Neuronal stem cell (in vitro differentiated cells): Measurements from ENCODE around the gene ISOC2.
A peak's percentile ranks its signal among the peaks of the same experiment; 100 is the strongest.

Source experiments
- DNase-seq: peaks from one replicate; pipeline ENCODE4 v3.0.0-alpha.2; 2013; ENCODE audit warnings: low spot score
- H2AFZ ChIP-seq: one replicate; pipeline ENCODE4 v1.6.1; 2013; ENCODE audit warnings: mild to moderate bottlenecking, low read length, inconsistent platforms
- H2AK5ac ChIP-seq: 2 replicates; pipeline ENCODE4 v1.6.1; 2013; ENCODE audit warnings: low read depth, mild to moderate bottlenecking, inconsistent platforms, low read length, moderate library complexity, mixed read lengths
- H2BK120ac ChIP-seq: 2 replicates; pipeline ENCODE4 v1.6.1; 2013; ENCODE audit warnings: low read depth, mild to moderate bottlenecking, inconsistent platforms, low read length, moderate library complexity, mixed read lengths
- H2BK12ac ChIP-seq: one replicate; pipeline ENCODE4 v1.6.1; 2013; ENCODE audit warnings: low read length, inconsistent platforms
- H2BK15ac ChIP-seq: 2 replicates; pipeline ENCODE4 v1.6.1; 2013; ENCODE audit warnings: mild to moderate bottlenecking, low read length, inconsistent platforms, mixed read lengths
- H2BK5ac ChIP-seq: one replicate; pipeline ENCODE4 v1.6.1; 2013; ENCODE audit warnings: inconsistent platforms, mild to moderate bottlenecking, low read length, moderate library complexity
- H3K14ac ChIP-seq: one replicate; pipeline ENCODE4 v1.6.1; 2013; ENCODE audit warnings: low read length, inconsistent platforms
- H3K18ac ChIP-seq: 2 replicates; pipeline ENCODE4 v1.6.1; 2013; ENCODE audit warnings: low read length, inconsistent platforms
- H3K23ac ChIP-seq: 2 replicates; pipeline ENCODE4 v1.6.1; 2013; ENCODE audit warnings: low read depth, mild to moderate bottlenecking, mixed read lengths, low read length, inconsistent platforms; ENCODE audit not compliant: poor library complexity
- H3K27ac ChIP-seq: replicated peaks from 3 replicates; pipeline ENCODE4 v1.5.1; 2013; ENCODE audit warnings: low read length, inconsistent platforms
- H3K27me3 ChIP-seq, 3 experiments: 2 replicates each; pipeline ENCODE4 v1.6.1; 2013; ENCODE audit warnings: low read length in 3 of 3, mild to moderate bottlenecking in 2 of 3, inconsistent platforms in 1 of 3, low read depth in 1 of 3, mixed read lengths in 1 of 3, moderate library complexity in 1 of 3; ENCODE audit not compliant: control insufficient read depth in 3 of 3, insufficient read depth in 3 of 3
- H3K36me3 ChIP-seq, 2 donors: replicated peaks in 1 of 2; 2 replicates each; pipeline ENCODE4 v1.6.1; 2013; ENCODE audit warnings: low read length in 2 of 2; ENCODE audit not compliant: control insufficient read depth in 2 of 2, insufficient read depth in 2 of 2
- H3K4ac ChIP-seq: 2 replicates; pipeline ENCODE4 v1.6.1; 2013; ENCODE audit warnings: inconsistent platforms, mild to moderate bottlenecking, low read length, moderate library complexity
- H3K4me1 ChIP-seq, 2 donors: 1 replicate in 1 of 2; 2 replicates in 1 of 2; pipeline ENCODE4 v1.6.1; 2013; ENCODE audit warnings: low read length in 2 of 2, low read depth in 1 of 2; ENCODE audit not compliant: control insufficient read depth in 2 of 2, insufficient read depth in 1 of 2
- H3K4me2 ChIP-seq: one replicate; pipeline ENCODE4 v1.6.1; 2013; ENCODE audit warnings: mild to moderate bottlenecking, low read length, inconsistent platforms; ENCODE audit not compliant: insufficient read depth, poor library complexity, severe bottlenecking
- H3K4me3 ChIP-seq, 2 donors: 2 replicates each; pipeline ENCODE4 v1.5.1; 2013; ENCODE audit warnings: low read length in 2 of 2, mild to moderate bottlenecking in 2 of 2, inconsistent platforms in 1 of 2, moderate library complexity in 1 of 2
- H3K79me1 ChIP-seq: one replicate; pipeline ENCODE4 v1.6.1; 2013; ENCODE audit warnings: low read depth, mild to moderate bottlenecking, inconsistent platforms, low read length, moderate library complexity
- H3K9ac ChIP-seq: one replicate; pipeline ENCODE4 v1.6.1; 2013; ENCODE audit warnings: mild to moderate bottlenecking, low read depth, low read length, inconsistent platforms; ENCODE audit not compliant: poor library complexity
- H3K9me3 ChIP-seq, 2 donors: replicated peaks in 1 of 2; 2 replicates each; pipeline versions ENCODE3 to v1.6.1; 2013; ENCODE audit warnings: low read length in 2 of 2, mild to moderate bottlenecking in 2 of 2, inconsistent platforms in 1 of 2, low read depth in 1 of 2, mixed read lengths in 1 of 2, moderate library complexity in 1 of 2; ENCODE audit not compliant: control insufficient read depth in 2 of 2, insufficient read depth in 1 of 2
- H4K8ac ChIP-seq: one replicate; pipeline ENCODE4 v1.6.1; 2013; ENCODE audit warnings: low read depth, mild to moderate bottlenecking, inconsistent platforms, low read length, moderate library complexity
- H4K91ac ChIP-seq: one replicate; pipeline ENCODE4 v1.6.1; 2013; ENCODE audit warnings: low read length, low read depth, mild to moderate bottlenecking, inconsistent platforms; ENCODE audit not compliant: poor library complexity
- WGBS, 2 donors: extraction: QIAGEN DNeasy Blood & Tissue Kit; methylation state at CpG; one replicate each; pipeline ENCODE4 v1.1.7; 2013; ENCODE audit warnings: missing lambda C conversion rate in 2 of 2, mixed read lengths in 1 of 2; ENCODE audit not compliant: insufficient read length in 2 of 2, insufficient replicate concordance in 1 of 2; ENCODE audit errors: extremely low coverage in 2 of 2; 5-methylcytosine and 5-hydroxymethylcytosine counted together

ISOC2 gene

DNA sequence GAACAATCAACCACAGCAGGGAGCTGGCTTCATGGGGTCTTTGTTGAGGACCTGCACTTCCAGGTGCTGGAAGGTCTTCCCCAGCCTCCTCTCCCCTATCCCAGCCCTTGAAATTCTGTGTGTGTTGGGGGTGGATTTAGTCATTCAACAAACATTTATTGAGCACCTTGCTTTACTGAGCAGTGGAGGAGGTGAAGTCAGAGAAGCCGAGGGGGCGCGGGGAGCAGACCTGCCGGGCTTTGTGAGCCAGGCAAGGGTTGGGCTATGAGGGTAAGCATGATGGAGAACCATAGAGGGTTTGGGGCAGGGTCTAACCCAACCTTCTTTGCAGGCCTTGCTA, 6.6 kb upstream of the ISOC2 start:
- no peak for DNase-seq
- no peak overlapping the region for H3K4me2 ChIP-seq
- H3K27ac ChIP-seq = no peak overlapping the region
- H3K9me3 ChIP-seq = peaks cover 0 to 2% of the 10 kb centered on the region in 2 donors
- H2BK5ac ChIP-seq = no peak overlapping the region
- H2BK15ac ChIP-seq = peak overlapping the region; percentile 5
- peak overlapping the region; percentile 57 for H3K18ac ChIP-seq
- no peak overlapping the region for H4K91ac ChIP-seq
- no peak overlapping the region for H3K9ac ChIP-seq
- H3K36me3 ChIP-seq = no peaks in the 10 kb centered on the region
- no peak overlapping the region for H3K4me3 ChIP-seq
- H3K4me1 ChIP-seq = peaks cover 0 to 24% of the 10 kb centered on the region in 2 donors
- H2AK5ac ChIP-seq = peak overlapping the region; percentile 92
- no CpG with 5 or more reads among the region's 4 CpGs for WGBS, 2 donors
- H3K79me1 ChIP-seq = no peaks in the 10 kb centered on the region
- H2BK12ac ChIP-seq = peak overlapping the region; percentile 41
- no peak overlapping the region for H3K14ac ChIP-seq
- peak overlapping the region; percentile 54 for H2AFZ ChIP-seq
- peak overlapping the region; percentile 91 for H2BK120ac ChIP-seq
- peaks cover 0 to 38% (median 0%) of the 10 kb centered on the region in 3 experiments for H3K27me3 ChIP-seq
- no peak overlapping the region for H3K4ac ChIP-seq
- no peak overlapping the region for H4K8ac ChIP-seq
- H3K23ac ChIP-seq = peak overlapping the region; percentile 29

DNA sequence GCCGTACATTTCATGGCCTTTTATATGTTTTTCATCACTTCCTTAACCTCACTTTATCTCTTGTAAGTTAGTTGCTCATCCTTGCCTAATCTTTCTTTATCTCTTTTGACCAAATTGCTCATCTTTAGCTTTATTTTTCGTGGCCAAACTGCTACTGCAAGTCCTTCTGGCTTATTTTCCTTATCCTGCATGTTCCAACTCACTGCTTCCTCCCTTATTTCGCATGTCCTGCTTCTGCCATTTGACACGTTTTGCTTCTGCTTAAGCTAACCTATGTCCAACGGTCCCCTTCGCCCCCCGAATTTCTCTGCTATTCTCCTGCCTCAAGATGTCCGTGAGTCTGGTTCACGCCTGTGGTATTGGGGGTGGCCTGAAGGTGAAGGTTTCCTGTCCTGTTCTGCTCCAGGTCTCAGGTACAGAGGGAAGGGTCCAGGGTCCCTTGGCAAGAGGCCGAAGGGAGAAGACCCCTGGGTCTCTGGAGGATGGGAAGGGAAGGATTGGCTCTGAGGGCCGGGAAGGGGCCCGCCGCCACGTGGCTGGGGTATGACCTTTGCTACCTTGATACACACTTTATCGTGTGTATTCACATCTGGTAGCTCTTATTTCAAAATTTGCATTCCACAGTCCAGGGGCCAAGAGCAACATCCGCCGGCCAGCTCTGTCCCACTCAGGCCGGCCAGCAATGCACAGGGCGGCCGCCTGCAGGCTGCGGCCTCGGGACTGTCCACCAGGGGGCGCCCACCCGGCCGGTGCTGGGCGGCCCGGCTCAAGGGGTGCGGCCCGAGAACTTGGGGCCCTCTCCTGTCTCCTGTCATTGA, 6.0 kb upstream of the ISOC2 start:
- Histone ChIP-seq H3K4me2 (no peak overlapping the region), H3K4me3 (no peak overlapping the region), H3K9me3 (peaks cover 0 to 2% of the 10 kb centered on the region in 2 donors), H2BK5ac (no peak overlapping the region), H2AFZ (peak overlapping the region; percentile 54), H3K23ac (peak overlapping the region; percentile 29), H2BK15ac (peak overlapping the region; percentile 5), H3K14ac (no peak overlapping the region), H2BK12ac (peak overlapping the region; percentile 89), H4K8ac (no peak overlapping the region), H3K27me3 (peaks cover 0 to 40% (median 0%) of the 10 kb centered on the region in 3 experiments), H3K4ac (no peak overlapping the region), H2AK5ac (peak overlapping the region; percentile 92), H2BK120ac (no peak overlapping the region), H3K18ac (peak overlapping the region; percentile 1), H3K27ac (no peak overlapping the region), H3K4me1 (peaks cover 2 to 23% of the 10 kb centered on the region in 2 donors), H3K36me3 (no peaks in the 10 kb centered on the region), H3K9ac (no peak overlapping the region), H3K79me1 (no peaks in the 10 kb centered on the region), H4K91ac (no peak overlapping the region)
- DNase-seq = no peak
- WGBS, 2 donors = no CpG with 5 or more reads among the region's 29 CpGs

DNA sequence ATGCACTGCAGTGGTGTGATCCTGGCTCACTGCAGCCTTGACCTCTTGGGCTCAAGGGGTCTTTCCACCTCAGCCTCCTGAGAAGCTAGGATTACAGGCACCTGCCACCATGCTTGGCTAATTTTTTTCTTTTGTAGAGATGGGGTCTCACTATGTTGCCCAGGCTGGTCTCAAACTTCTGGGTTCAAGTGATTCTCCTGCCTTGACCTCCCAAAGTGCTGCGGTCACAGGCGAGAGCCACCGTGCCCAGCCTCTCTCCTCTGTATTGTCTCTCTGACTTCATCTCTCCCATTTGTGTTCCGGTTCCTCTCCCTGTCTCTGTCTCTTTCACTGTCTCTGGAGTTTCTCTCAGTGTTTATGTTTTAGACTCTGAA, 4.8 kb upstream of the ISOC2 start:
- Histone ChIP-seq H3K23ac (no peak overlapping the region), H3K9me3 (peaks cover 0 to 3% of the 10 kb centered on the region in 2 donors), H3K9ac (no peak overlapping the region), H3K4me3 (no peak overlapping the region), H4K91ac (no peak overlapping the region), H3K4ac (no peak overlapping the region), H2BK12ac (no peak overlapping the region), H3K36me3 (no peaks in the 10 kb centered on the region), H2BK15ac (no peak overlapping the region), H3K79me1 (no peaks in the 10 kb centered on the region), H2BK5ac (no peak overlapping the region), H3K27me3 (peaks cover 0 to 40% (median 0%) of the 10 kb centered on the region in 3 experiments), H3K27ac (no peak overlapping the region), H4K8ac (no peak overlapping the region), H3K18ac (no peak overlapping the region), H3K4me1 (peaks cover 4 to 27% of the 10 kb centered on the region in 2 donors), H2AFZ (no peak overlapping the region), H2AK5ac (no peak overlapping the region), H2BK120ac (no peak overlapping the region), H3K14ac (no peak overlapping the region), H3K4me2 (no peak overlapping the region)
- DNase-seq = no peak
- WGBS, 2 donors = no CpG with 5 or more reads among the region's 4 CpGs

DNA sequence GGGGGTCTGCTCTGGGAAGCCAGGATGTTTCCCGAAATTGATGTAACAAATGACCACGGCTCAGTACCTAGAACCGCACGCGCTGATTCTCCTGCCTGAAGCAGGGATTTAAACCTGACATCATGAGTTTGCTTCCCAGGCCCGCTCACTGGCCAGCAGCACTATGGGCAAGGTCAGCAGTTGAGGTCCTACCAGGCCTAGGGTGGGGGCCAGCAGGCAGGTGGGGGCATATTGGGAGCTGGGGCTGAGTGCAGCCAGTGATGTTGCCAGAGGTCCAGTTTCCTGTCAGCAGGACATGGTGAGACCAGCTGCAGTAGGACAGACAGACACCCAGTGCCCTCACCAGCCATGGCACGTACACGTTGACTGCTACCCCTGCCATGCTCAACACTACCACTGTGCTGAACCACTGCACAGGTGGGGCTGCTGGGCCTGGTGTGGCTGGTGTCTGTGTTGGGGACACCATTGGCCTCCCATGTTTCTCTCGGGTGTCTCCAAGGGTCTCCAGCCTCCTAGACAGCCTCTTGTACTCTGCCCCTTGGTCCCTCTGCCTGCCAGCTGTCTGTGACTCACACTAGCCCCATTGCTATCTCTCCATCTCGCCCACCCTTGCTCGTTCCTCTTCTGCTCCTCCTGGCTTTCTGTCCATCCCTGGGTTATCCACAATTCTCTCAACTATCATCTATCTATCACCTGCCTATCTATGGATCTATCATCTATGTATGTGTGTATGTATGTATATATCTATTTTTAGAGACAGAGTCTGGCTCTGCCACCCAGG, 4.2 kb upstream of the ISOC2 start:
- peak overlapping the region; percentile 24 for H3K9ac ChIP-seq
- H2BK120ac ChIP-seq = peak overlapping the region; percentile 65
- no peak overlapping the region for H3K4me2 ChIP-seq
- H2BK12ac ChIP-seq = peak overlapping the region; percentile 98
- H2AFZ ChIP-seq = no peak overlapping the region
- peaks cover 0 to 4% of the 10 kb centered on the region in 2 donors for H3K9me3 ChIP-seq
- H2AK5ac ChIP-seq = peak overlapping the region; percentile 86
- peak overlapping the region; percentile 41 for H2BK15ac ChIP-seq
- no peaks in the 10 kb centered on the region for H3K79me1 ChIP-seq
- no peak overlapping the region for H3K27ac ChIP-seq
- H3K23ac ChIP-seq = peak overlapping the region; percentile 57
- peak overlapping the region; percentile 87 for H4K91ac ChIP-seq
- peak overlapping the region; percentile 43 for H3K4ac ChIP-seq
- H3K4me3 ChIP-seq = no peak overlapping the region
- H3K14ac ChIP-seq = peak overlapping the region; percentile 0
- H3K4me1 ChIP-seq = peaks cover 4 to 27% of the 10 kb centered on the region in 2 donors
- no peaks in the 10 kb centered on the region for H3K36me3 ChIP-seq
- H3K27me3 ChIP-seq = peaks cover 0 to 40% (median 0%) of the 10 kb centered on the region in 3 experiments
- no peak for DNase-seq
- peak overlapping the region; percentile 49 for H2BK5ac ChIP-seq
- H4K8ac ChIP-seq = no peak overlapping the region
- peak overlapping the region; percentile 90 for H3K18ac ChIP-seq
- no CpG with 5 or more reads among the region's 11 CpGs for WGBS, 2 donors
